Endothelial cell of umbilical vein (primary cell): Measurements from ENCODE around the gene CACNB4. TPM values are rescaled to one million over a fixed set of nuclear protein-coding genes. Genes with fewer than 3 reads are reported as not detected.
A peak's percentile ranks its signal among the peaks of the same experiment; 100 is the strongest.

Source experiments
- BruUV-seq: library from RNA; stranded (reverse); fragments of 400-500 nt; replicated peaks from 2 replicates; lab custom pipeline; 2021; lab: Mats Ljungman, UMichigan
- CTCF ChIA-PET: fragments of 300-600, 350-600 bp; sonication (Branson Sonifier 250); formaldehyde crosslinking; loops from one replicate; lab custom pipeline; 2021; ENCODE audit warnings: antibody characterized with exemption, inconsistent platforms; lab: Charles Lee
- POLR2A ChIA-PET: fragments of 300-600, 350-600 bp; sonication (Branson Sonifier 250); formaldehyde crosslinking; loops from one replicate; lab custom pipeline; 2021; ENCODE audit warnings: antibody characterized with exemption, inconsistent platforms; lab: Charles Lee
- DNase-seq: peaks from one replicate; pipeline ENCODE4 v3.0.0-alpha.2; 2011; ENCODE audit warnings: low read depth, low spot score
- FAIRE-seq: peaks from 2 replicates; lab custom pipeline; 2011; peaks lifted over from hg19 to GRCh38; lab: Jason Lieb, UNC
- H2AFZ ChIP-seq: 2 replicates; pipeline ENCODE4 v1.6.0; 2012; ENCODE audit warnings: low read depth, low read length, control low read depth, inconsistent platforms
- H3K27ac ChIP-seq: 2 replicates; pipeline ENCODE4 v1.5.1; 2011; ENCODE audit warnings: low read depth, mild to moderate bottlenecking, control low read depth, low read length, moderate library complexity; ENCODE audit not compliant: insufficient read depth
- H3K27me3 ChIP-seq, 2 experiments: 2 replicates each; pipeline versions ENCODE4 v1.6.0 to v1.6.1; 2011; ENCODE audit warnings: low read length in 2 of 2, mixed read lengths in 1 of 2; ENCODE audit not compliant: control insufficient read depth in 2 of 2, insufficient read depth in 2 of 2
- H3K36me3 ChIP-seq, 2 experiments: 2 replicates in 1 of 2; 3 replicates in 1 of 2; pipeline ENCODE4 v1.5.1; 2011; ENCODE audit warnings: low read length in 2 of 2, mild to moderate bottlenecking in 1 of 2, moderate library complexity in 1 of 2; ENCODE audit not compliant: control insufficient read depth in 2 of 2, insufficient read depth in 2 of 2; ENCODE audit errors: extremely low read depth in 1 of 2
- H3K4me1 ChIP-seq: 3 replicates; pipeline ENCODE4 v1.5.1; 2011; ENCODE audit warnings: mild to moderate bottlenecking, low read length; ENCODE audit not compliant: control insufficient read depth, insufficient read depth; ENCODE audit errors: extremely low read depth
- H3K4me2 ChIP-seq: 2 replicates; pipeline ENCODE4 v1.6.1; 2011; ENCODE audit warnings: low read length, control low read depth, mixed read lengths; ENCODE audit not compliant: insufficient read depth
- H3K4me3 ChIP-seq, 3 experiments: fragments of 200-600 bp in 1 of 3; sonication (generic), shearing (Covaris generic) in 1 of 3; replicated peaks in 1 of 3; 2 replicates each; pipeline ENCODE4 v1.5.1; 2011 to 2016; ENCODE audit warnings: control low read depth in 3 of 3, low read length in 3 of 3, mild to moderate bottlenecking in 2 of 3, inconsistent platforms in 1 of 3, low read depth in 1 of 3, moderate library complexity in 1 of 3; ENCODE audit not compliant: insufficient read depth in 1 of 3
- H3K79me2 ChIP-seq: 2 replicates; pipeline ENCODE4 v1.6.0; 2012; ENCODE audit warnings: low read length, inconsistent platforms; ENCODE audit not compliant: control insufficient read depth, insufficient read depth
- H3K9ac ChIP-seq: replicated peaks from 2 replicates; pipeline ENCODE3; 2011; ENCODE audit warnings: low read length, control low read depth; ENCODE audit not compliant: insufficient read depth; ENCODE audit errors: extremely low read depth
- H3K9me1 ChIP-seq: replicated peaks from 3 replicates; pipeline ENCODE4 v1.6.0; 2011; ENCODE audit warnings: mild to moderate bottlenecking, low read length; ENCODE audit not compliant: control insufficient read depth, insufficient read depth; ENCODE audit errors: extremely low read depth
- H3K9me3 ChIP-seq: replicated peaks from 2 replicates; pipeline ENCODE4 v1.5.1; 2012; ENCODE audit warnings: low read length, inconsistent platforms; ENCODE audit not compliant: control insufficient read depth, insufficient read depth
- H4K20me1 ChIP-seq: replicated peaks from 2 replicates; pipeline ENCODE3; 2011; ENCODE audit warnings: mild to moderate bottlenecking, low read length; ENCODE audit not compliant: control insufficient read depth, insufficient read depth; ENCODE audit errors: extremely low read depth
- EZH2 ChIP-seq: IDR thresholded peaks from 2 replicates; pipeline ENCODE4 v1.6.1; 2012; ENCODE audit warnings: borderline replicate concordance, low read depth, mild to moderate bottlenecking, moderate library complexity, low read length, inconsistent platforms; ENCODE audit not compliant: severe bottlenecking
- POLR2AphosphoS5 ChIP-seq: IDR thresholded peaks from 2 replicates; pipeline ENCODE4 v1.6.1; 2012; ENCODE audit warnings: low read depth, mild to moderate bottlenecking, control low read depth, low read length, moderate library complexity; ENCODE audit not compliant: insufficient read depth
- dilution Hi-C: fragments of 300-500 bp; cut with MboI; formaldehyde crosslinking; loops from one replicate; pipeline ENCODE4 v1.15.0; 2019; ENCODE audit warnings: low sequenced_read_pairs; ENCODE audit not compliant: extremely low pct_ligation_motif_present
- intact Hi-C: fragments of 100-400 bp; cut with micrococcal nuclease; formaldehyde crosslinking; loops from one replicate; pipeline ENCODE4 v1.10.0; 2022
- polyA plus RNA-seq, 4 experiments: library from polyadenylated mRNA; depleted of rRNA in 3 of 4; stranded (reverse) in 3 of 4; unstranded in 1 of 4; fragments of >200 nt; gene quantifications; 2 replicates each; pipeline versions ENCODE4 v1.2.1 to v1.2.3, GENCODE V29; 2011 to 2012; ENCODE audit warnings: missing spikeins in 1 of 4
- total RNA-seq: library from RNA; stranded (reverse); gene quantifications from 2 replicates; pipeline ENCODE4 v1.2.3, GENCODE V29; 2021
- TF ChIP-seq, protein P1 (sequence below), 2 donors: IDR thresholded peaks; 1 replicate in 1 of 2; 2 replicates in 1 of 2; pipeline ENCODE4 v1.5.1; 2011; ENCODE audit warnings: low read length in 2 of 2, mild to moderate bottlenecking in 2 of 2, moderate library complexity in 2 of 2, control low read depth in 1 of 2, inconsistent platforms in 1 of 2, low read depth in 1 of 2; ENCODE audit not compliant: insufficient read depth in 1 of 2; ENCODE audit errors: extremely low read depth in 1 of 2

CACNB4 gene
- total and polyA plus RNA-seq, 2 donors (not counting 3 experiments of a cell fraction or from before 2014, with no cell fraction given) = 0.23 to 0.58 TPM

GRCh38 chr2:151999053-151999452 lies 99.8 kb downstream of the CACNB4 start:
- intact Hi-C loops = loop anchor here (1.0 kb wide), 1 partner anchor 26 kb away; no protein-coding TSS in a partner anchor

More at GRCh38 chr2:151999053-151999452, 99.8 kb downstream of the CACNB4 start:
- Histone ChIP-seq H3K27ac (no peak overlapping the region), H3K36me3 (no peaks in the 10 kb centered on the region), H3K4me2 (no peak overlapping the region), H2AFZ (no peak overlapping the region), H3K4me1 (no peaks in the 10 kb centered on the region), H3K9me3 (no peaks in the 10 kb centered on the region), H3K4me3 (no peak overlapping the region), H3K9ac (no peak overlapping the region), H3K9me1 (no peaks in the 10 kb centered on the region), H3K79me2 (no peaks in the 10 kb centered on the region), H4K20me1 (no peaks in the 10 kb centered on the region), H3K27me3 (peaks cover 0 to 5% of the 10 kb centered on the region in 2 experiments)
- CTCF ChIA-PET = interaction anchor here (0.6 to 2.4 kb wide), 18 partner anchors 8 to 497 kb away, joined by 3 to 26 read pairs (median 4); no protein-coding TSS in a partner anchor
- dilution Hi-C loops = no loop called here
- no TSS peak for BruUV-seq
- FAIRE-seq (peak; percentile 79), DNase-seq (peak; percentile 37)
- TF ChIP-seq POLR2AphosphoS5 (no peak), EZH2 (no peak)
- TF ChIP-seq, protein P1, sequence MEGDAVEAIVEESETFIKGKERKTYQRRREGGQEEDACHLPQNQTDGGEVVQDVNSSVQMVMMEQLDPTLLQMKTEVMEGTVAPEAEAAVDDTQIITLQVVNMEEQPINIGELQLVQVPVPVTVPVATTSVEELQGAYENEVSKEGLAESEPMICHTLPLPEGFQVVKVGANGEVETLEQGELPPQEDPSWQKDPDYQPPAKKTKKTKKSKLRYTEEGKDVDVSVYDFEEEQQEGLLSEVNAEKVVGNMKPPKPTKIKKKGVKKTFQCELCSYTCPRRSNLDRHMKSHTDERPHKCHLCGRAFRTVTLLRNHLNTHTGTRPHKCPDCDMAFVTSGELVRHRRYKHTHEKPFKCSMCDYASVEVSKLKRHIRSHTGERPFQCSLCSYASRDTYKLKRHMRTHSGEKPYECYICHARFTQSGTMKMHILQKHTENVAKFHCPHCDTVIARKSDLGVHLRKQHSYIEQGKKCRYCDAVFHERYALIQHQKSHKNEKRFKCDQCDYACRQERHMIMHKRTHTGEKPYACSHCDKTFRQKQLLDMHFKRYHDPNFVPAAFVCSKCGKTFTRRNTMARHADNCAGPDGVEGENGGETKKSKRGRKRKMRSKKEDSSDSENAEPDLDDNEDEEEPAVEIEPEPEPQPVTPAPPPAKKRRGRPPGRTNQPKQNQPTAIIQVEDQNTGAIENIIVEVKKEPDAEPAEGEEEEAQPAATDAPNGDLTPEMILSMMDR (IDR thresholded peaks at IDR 0.05; ENCODE audit: extremely low read depth in 1 of 2, insufficient read depth in 1 of 2, low read depth in 1 of 2, low read length in 2 of 2) = peak; percentile 83 to 86
- POLR2A ChIA-PET = no interaction called here
